GM08714 (cell line): ENCODE data around the gene RTL10.

Experiments used
- H3K4me3 ChIP-seq: fragments of 200-500 bp; sonication (Bioruptor generic); 2 replicates; pipeline ENCODE4 v1.5.1; 2014; ENCODE audit warnings: mild to moderate bottlenecking, low read length, inconsistent platforms
- ZNF274 ChIP-seq: IDR thresholded peaks from 2 replicates; pipeline ENCODE4 v1.6.1; 2012; ENCODE audit warnings: mild to moderate bottlenecking, low read depth, low read length

RTL10 gene

GRCh38 chr22:19816372-19817119, 38.1 kb downstream of the RTL10 start:
- H3K4me3 ChIP-seq, result no peak overlapping the region
- TF ChIP-seq ZNF274, result no peak

GRCh38 chr22:19815823-19816290, 38.8 kb downstream of the RTL10 start:
- no peak for TF ChIP-seq ZNF274
- no peak overlapping the region for H3K4me3 ChIP-seq

GRCh38 chr22:19815093-19815822, 39.4 kb downstream of the RTL10 start:
- no peak overlapping the region for H3K4me3 ChIP-seq
- no peak for TF ChIP-seq ZNF274

GRCh38 chr22:19814428-19814827, 40.2 kb downstream of the RTL10 start:
- no peak for TF ChIP-seq ZNF274
- no peak overlapping the region for H3K4me3 ChIP-seq

- TF ChIP-seq ZNF274, result no peak
Measured at GRCh38 chr22:19812910-19813309, 41.8 kb downstream of the RTL10 start.

GRCh38 chr22:19811811-19812771, 42.6 kb downstream of the RTL10 start:
- no peak overlapping the region for H3K4me3 ChIP-seq
- no peak for TF ChIP-seq ZNF274

More at GRCh38 chr22:19812910-19813309, 41.8 kb downstream of the RTL10 start:
- no peak overlapping the region for H3K4me3 ChIP-seq

GRCh38 chr22:19811211-19811621, 43.5 kb downstream of the RTL10 start:
- no peak for TF ChIP-seq ZNF274
- no peak overlapping the region for H3K4me3 ChIP-seq

GRCh38 chr22:19810381-19811201, 44.1 kb downstream of the RTL10 start:
- no peak overlapping the region for H3K4me3 ChIP-seq
- TF ChIP-seq ZNF274, result no peak

- no peak overlapping the region for H3K4me3 ChIP-seq
- TF ChIP-seq ZNF274, result no peak
Measured at GRCh38 chr22:19809741-19810140, 44.9 kb downstream of the RTL10 start.

GRCh38 chr22:19808873-19809478, 45.7 kb downstream of the RTL10 start:
- no peak overlapping the region for H3K4me3 ChIP-seq
- TF ChIP-seq ZNF274, result no peak

GRCh38 chr22:19807914-19808872, 46.5 kb downstream of the RTL10 start:
- TF ChIP-seq ZNF274, result no peak
- H3K4me3 ChIP-seq, result no peak overlapping the region

GRCh38 chr22:19807161-19807913, 47.3 kb downstream of the RTL10 start:
- no peak overlapping the region for H3K4me3 ChIP-seq
- no peak for TF ChIP-seq ZNF274
